HG03469 (cell line): ENCODE measurements around the gene IFITM2.
"Not testable (repeated sequence)": the region's sequence is repeated elsewhere in the genome, so short reads cannot be mapped to it uniquely, and the experiment has no call there.

ENCODE experiments used
- ATAC-seq: cut with Tn5 transposase; IDR thresholded peaks from one replicate; pipeline ENCODE4 v1.9.1; 2021; ENCODE audit warnings: mild to moderate bottlenecking, moderate library complexity, moderate number of reproducible peaks; ENCODE audit not compliant: unreplicated experiment

Gene IFITM2

DNA sequence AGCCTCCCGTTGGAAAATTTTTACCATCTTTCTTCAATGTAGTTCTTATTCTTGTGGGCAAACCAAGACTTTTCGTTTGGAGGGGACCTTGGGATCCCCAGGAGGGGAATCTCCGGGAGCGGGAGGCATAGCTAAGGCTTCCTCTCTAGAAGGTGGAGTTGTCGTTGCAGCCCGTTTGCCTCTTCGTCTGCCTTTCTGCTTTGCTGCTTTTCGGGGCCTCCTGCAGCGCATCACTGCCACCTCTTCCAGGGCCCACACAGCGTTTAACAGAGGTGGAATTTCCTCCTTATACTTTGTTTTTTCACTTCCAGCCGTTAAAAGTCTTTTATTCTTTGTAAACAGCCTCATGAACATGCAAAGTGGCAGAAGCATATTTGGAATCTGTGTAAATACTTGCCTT lies 16.5 kb downstream of the IFITM2 start:
- ATAC-seq, result no peak

DNA sequence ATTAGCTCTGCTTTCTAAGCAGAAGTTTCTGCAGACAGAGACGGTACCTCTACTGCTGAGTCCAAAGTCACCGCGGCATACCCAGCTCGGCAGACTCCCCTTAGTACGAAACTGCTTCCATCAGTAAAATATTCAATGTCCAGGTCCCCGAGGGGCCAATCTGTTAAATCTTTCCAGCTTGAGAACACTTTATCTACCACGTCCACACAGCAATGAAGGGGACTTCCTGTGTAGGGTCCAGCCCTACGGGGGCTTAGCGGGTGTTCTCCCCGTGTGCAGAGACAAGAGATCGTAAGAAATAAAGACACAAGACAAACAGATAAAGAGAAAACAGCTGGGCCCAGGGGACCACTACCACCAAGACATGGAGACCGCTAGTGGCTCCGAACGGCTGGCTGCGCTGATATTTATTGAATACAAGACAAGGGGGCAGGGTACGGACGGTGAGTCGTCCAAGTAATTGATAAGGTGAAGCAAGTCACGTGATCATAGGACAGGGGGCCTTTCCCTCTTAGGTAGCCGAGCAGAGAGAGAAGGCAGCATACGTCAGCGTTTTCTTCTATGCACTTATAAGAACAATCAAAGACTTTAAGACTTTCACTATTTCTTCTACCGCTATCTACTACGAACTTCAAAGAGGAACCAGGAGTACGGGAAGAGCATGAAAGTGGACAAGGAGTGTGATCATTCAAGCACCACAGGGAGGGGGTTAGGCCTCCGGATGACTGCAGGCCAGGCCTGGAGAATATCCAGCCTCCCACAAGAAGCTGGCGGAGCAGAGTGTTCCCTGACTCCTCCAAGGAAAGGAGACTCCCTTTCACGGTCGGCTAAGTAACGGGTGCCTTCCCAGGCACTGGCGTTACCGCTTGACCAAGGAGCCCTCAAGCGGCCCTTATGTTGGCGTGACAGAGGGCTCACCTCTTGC lies 17.2 kb downstream of the IFITM2 start:
- not testable (repeated sequence) for ATAC-seq

DNA sequence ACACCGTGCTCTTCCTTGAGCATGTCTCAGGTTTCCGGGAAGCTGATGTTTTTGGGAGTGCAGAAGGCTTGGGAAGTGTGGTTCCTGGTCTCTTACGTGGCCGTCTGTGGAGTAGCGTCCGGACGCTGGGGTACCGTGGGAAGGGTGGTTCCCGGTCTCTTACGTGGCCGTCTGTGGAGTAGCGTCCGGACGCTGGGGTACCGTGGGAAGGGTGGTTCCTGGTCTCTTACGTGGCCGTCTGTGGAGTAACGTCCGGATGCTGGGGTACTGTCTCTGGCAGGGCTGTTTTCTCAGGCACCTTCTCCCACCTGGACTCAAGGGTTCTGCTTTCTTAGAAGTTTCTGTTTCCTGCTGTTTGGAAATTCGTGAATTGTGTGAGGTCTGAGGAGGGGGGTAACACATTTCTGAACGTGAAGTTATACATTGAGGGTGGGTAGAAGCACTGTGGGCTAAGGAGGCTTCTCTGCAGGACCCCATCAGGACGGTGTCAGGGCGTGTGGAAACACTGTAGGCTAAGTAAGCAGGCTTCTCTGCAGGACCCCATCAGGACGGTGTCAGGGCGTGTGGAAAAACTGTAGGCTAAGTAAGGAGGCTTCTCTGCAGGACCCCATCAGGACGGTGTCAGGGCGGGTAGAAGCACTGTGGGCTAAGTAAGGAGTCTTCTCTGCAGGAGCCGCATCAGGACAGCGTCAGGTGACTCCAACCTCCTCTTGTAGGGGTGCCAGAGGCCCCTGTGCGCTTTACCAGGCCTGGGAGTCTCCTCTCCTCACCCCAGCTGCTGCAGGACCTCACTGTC lies 18.4 kb downstream of the IFITM2 start:
- ATAC-seq, result no peak

GRCh38 chr11:326592-326841 lies 18.9 kb downstream of the IFITM2 start:
- ATAC-seq, result no peak

DNA sequence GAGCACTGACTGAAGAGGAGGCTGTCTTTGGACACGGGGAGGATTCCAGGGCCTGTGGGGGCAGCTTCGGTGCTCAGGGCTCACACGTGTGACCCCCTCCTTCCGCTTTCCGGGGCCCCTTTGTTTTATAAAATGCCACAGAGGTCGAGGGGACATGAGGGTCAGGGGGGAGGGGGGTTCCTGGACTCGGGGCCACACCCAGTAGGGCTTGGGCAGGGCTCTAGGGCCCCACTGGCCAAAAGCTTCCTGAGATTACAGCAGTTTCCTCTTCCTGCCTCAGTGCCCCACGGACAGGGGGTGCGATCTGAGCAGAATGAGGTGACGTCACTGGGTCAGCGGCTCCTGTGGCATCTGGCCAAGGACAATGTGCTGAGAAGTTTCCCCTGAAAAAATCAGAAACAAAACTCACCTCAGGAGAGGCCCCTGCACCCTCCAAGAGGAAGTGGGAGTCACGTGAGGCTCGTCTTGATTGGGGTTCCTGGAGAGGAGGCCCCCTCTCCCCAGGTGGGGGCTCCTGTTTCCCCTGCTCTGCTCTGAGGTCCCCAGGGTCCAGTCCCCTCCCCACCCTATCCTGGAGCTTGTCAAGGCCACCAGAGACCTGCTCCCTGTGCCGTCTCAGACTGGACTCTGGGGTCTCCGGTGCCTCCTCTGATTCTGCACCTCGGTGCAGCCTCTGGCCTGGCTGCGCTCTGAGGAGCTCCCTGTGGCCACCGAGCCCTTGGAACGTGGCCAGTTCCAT lies 19.4 kb downstream of the IFITM2 start:
- ATAC-seq, result peak; percentile 39

DNA sequence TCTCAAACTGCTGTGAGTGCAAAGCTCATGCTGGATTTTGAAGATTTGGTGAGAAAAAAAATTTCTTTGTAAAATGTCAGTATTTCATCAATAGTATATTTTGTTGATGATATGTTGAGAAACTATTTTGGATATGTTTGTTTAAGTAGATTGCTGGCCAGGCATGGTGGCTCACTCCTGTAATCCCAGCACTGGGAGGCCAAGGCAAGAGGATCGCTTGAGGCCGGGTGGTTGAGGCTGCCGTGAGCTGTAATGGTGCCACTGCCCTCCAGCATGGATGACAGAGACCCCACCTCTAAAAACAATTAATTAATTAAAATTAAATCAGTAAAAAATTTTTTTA lies 19.9 kb downstream of the IFITM2 start:
- no peak for ATAC-seq

- ATAC-seq, result no peak
Measured at GRCh38 chr11:328012-328411, 20.4 kb downstream of the IFITM2 start.

GRCh38 chr11:328516-329100 lies 21.0 kb downstream of the IFITM2 start:
- ATAC-seq, result not testable (repeated sequence)

- ATAC-seq, result no peak
Measured at GRCh38 chr11:329886-330253, 22.3 kb downstream of the IFITM2 start.

DNA sequence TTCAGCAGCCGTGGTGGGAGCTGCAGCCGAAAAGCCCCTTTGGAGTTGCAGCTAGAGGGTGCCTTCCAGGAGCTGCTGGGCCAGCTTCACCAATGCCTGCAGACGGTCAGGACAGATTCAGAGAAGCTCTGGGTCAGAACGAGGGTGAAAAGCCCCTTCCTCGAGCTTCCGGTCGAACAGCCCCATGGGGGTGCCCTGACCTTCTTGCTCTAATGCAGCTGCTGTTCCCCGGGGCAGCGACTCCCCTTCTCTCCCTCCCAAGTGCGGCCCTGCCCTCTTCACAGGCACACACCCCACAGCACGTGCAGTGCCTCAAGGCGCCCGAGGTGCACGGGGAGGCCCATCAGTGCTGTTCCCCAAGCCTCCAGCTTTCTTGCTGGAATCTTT lies 22.7 kb downstream of the IFITM2 start:
- ATAC-seq, result no peak

GRCh38 chr11:330694-331357 lies 23.2 kb downstream of the IFITM2 start:
- no peak for ATAC-seq

DNA sequence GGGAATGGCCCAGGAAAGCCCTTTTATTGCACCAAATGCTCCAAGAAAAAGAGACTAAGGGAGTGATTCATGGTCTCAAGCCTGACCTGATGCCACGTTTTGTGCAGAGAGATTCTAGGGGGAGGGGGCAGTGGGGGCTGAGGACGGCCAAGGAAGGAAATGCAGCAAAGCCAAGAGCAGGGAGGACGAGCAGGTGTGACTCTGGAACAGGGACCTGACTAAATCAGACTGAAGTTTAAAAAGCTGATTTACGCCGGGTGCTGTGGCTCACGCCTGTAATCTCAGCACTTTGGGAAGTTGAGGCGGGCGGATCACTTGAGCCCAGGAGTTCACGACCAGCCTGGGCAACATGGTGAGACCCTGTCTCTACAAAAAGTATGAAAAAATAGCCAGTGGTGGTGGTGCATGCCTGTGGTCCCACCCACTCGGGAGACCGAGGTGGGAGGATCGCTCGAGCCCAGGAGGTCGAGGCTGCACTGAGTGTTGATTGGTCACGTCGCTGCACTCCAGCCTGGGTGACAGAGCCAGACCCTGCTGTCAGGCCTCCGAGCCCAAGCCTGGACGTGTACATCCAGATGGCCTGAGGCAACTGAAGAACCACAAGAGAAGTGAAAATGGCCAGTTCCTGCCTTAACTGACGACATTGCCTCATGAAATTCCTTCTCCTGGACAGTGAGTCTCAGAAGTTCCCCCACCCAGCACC lies 23.9 kb downstream of the IFITM2 start:
- no peak for ATAC-seq

GRCh38 chr11:332651-333480 lies 25.2 kb downstream of the IFITM2 start:
- ATAC-seq, result no peak

DNA sequence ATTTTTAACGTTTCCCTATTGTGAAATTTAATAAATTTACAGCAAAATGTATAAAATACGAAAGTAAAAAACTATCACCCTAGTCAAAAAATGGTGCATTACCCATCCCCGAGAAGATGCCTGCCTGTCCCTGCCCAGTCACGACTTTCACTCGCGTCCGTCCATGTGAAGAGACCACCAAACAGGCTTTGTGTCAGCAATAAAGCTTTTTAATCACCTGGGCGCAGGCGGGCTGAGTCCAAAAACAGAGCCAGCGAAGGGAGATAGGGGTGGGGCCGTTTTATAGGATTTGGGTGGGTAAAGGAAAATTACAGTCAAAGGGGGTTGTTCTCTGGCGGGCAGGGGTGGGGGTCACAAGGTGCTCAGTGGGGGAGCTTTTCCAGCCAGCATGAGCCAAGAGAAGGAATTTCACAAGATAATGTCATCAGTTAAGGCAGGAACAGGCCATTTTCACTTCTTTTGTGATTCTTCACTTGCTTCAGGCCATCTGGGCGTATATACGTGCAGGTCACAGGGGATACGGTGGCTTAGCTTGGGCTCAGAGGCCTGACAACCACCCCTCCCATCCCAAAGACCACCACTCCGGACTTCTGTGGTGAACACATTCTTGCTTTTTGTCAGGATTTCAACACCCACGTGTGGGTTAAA lies 26.1 kb downstream of the IFITM2 start:
- not testable (repeated sequence) for ATAC-seq

DNA sequence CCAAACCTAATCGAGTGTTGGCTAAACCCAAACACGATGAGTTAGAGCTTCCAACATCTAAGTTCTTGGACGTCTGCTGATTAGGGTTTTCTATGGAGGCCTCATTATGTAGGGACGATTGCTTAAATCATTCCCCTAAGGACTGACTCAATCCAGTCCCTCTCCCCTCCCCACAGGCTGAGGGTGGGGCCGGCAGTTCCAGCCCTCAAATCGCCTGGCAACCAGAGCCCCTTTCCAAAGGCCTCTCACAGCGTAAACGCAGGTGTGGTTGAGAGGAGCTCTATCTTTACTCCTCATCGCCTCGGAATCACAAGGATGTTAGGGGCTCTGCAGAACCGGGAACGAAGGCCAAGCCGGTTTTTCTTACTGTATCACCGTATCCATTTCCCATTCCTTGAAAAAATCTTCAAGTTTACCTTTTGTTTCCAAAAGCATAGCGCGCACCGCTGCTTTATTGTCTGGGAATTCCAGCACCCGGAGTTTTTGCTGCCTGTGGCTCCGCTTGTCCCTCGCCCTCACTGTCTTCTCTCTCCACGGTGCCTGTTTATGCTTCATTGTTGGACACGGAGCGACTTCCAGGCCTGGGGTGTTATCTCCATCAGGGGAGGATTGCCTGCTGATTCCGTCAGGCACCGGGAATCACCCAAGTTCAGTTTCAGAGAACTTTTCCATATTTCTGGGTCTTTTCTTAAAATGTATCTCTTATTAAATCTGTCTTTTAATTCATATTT lies 26.8 kb downstream of the IFITM2 start:
- no peak for ATAC-seq

DNA sequence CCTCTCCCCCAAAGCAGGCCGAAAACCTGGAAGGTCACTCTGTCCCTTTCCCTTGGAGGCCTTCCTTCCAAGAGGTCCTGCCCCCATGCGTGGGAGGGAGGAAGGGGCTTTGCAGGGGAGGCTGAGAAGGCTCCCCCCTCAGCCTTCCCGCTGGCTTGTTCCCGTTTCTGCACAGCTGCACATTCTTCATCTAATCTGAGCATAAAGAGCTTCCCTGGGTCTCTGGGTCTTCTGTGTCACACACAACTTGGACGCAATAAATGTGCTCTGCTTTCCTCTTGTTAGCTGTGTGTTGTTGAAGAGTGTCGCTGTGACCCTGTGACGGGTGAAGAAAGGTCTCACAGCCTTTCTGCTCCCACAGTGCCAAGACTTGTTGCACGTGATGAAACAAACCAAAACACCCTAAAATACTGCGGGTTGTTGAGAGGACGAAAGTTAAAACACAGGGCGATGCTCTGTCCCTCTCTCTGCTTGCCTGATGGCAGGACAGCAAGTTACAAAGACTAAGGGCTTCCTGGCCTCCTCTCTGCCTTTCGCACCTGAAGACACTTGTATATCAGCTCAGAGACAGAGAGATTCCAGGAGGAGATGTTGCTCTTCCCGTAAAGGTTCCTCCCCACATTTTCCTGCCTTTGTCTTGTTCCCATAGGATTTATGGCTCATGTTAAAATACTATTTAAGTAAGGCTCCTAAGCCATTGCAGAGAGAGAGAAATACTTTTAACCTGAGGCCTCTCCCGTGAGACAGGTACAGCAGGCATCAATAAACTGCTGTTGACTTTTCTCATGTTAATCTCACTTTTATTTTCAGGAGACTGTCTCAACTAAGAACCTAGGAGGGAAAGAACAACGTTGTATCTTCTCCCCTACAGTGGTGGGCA lies 28.4 kb downstream of the IFITM2 start:
- no peak for ATAC-seq

- ATAC-seq, result no peak
Measured at GRCh38 chr11:336659-337198, 29.1 kb downstream of the IFITM2 start.
